ENCODE measurements around the gene APBB1IP. TPM values are rescaled to one million over a fixed set of nuclear protein-coding genes. Genes with fewer than 3 reads are reported as not detected.

APBB1IP gene
- total RNA-seq, 1 experiment from 2014 or later: not detected

- Histone ChIP-seq H4K5ac (ENCODE audit: insufficient read length, low read depth, low read length) (no peak overlapping the region), H3K4me2 (ENCODE audit: insufficient read depth, insufficient read length, low read length) (no peak overlapping the region), H2BK20ac (ENCODE audit: low read depth, low read length, poor library complexity, severe bottlenecking) (no peak overlapping the region), H2BK12ac (ENCODE audit: insufficient read length, low read depth, low read length) (no peak overlapping the region), H2BK5ac (ENCODE audit: insufficient read length, low read length) (no peak overlapping the region), H2BK15ac (ENCODE audit: low read depth, low read length) (no peak overlapping the region), H3K18ac (ENCODE audit: insufficient read length, low read depth, low read length) (no peak overlapping the region), H4K91ac (ENCODE audit: insufficient read length, low read depth, low read length) (no peak overlapping the region), H2AK5ac (ENCODE audit: insufficient read length, low read length) (no peak overlapping the region), H3K56ac (ENCODE audit: insufficient read length, low read depth, low read length) (no peak overlapping the region), H2AFZ (ENCODE audit: low read length) (no peak overlapping the region), H2BK120ac (ENCODE audit: low read depth, low read length, poor library complexity, severe bottlenecking) (no peak overlapping the region), H3K9ac (ENCODE audit: extremely low read depth, insufficient read length, low read length) (no peak overlapping the region), H3K14ac (ENCODE audit: insufficient read depth, low read length) (no peak overlapping the region), H3T11ph (ENCODE audit: low read length) (no peak overlapping the region), H4K20me1 (ENCODE audit: control insufficient read depth, insufficient read depth, insufficient read length) (no peaks in the 10 kb centered on the region), H3K27ac (ENCODE audit: insufficient read length, low read depth, low read length) (no peak overlapping the region), H3K79me1 (ENCODE audit: insufficient read depth, low read depth, low read length, poor library complexity, severe bottlenecking) (no peaks in the 10 kb centered on the region), H3K23ac (ENCODE audit: insufficient read length, low read depth, low read length) (no peak overlapping the region), H3K4me1 (ENCODE audit: insufficient read depth, low read length) (no peaks in the 10 kb centered on the region), H3K79me2 (ENCODE audit: insufficient read depth, low read length) (no peaks in the 10 kb centered on the region), H3K9me3 (ENCODE audit: control insufficient read depth, low read depth, low read length) (no peaks in the 10 kb centered on the region), H3K27me3 (ENCODE audit: insufficient read depth, low read length) (no peaks in the 10 kb centered on the region), H3K4ac (ENCODE audit: low read depth, low read length) (no peak overlapping the region), H3K23me2 (ENCODE audit: insufficient read length, low read depth, low read length, poor library complexity, severe bottlenecking) (no peaks in the 10 kb centered on the region), H4K8ac (replicated peaks; ENCODE audit: insufficient read length, low read depth, low read length) (no peak overlapping the region)
- WGBS (ENCODE audit: extremely low coverage, insufficient read length, low lambda C conversion rate): no CpG with 5 or more reads among the region's 7 CpGs
- Mint-ChIP-seq H3K4me3 (no peak overlapping the region), H3K4me1 (peaks cover 2 to 4% of the 10 kb centered on the region in 2 experiments; a peak in 3 of 4 replicates), H3K27me3 (ENCODE audit: low read depth) (no peaks in the 10 kb centered on the region), H3K9me3 (no peaks in the 10 kb centered on the region), H3K36me3 (ENCODE audit: insufficient read depth in 1 of 3, low read depth in 3 of 3) (no peaks in the 10 kb centered on the region), H3K27ac (no peak overlapping the region)
- DNase-seq: no peak
- no peak for TF ChIP-seq CTCF (conservative IDR thresholded peaks at IDR 0.05)
Observed at GRCh38 chr10:26486304-26486703, 48.2 kb downstream of the APBB1IP start.

Data from H9 (cell line).